Stimulated activated CD4-positive, alpha-beta T cell treated with anti-CD3 and anti-CD28 coated beads, TNF-alpha, amount 100 ng/mL, for 24 hours (primary cell): ENCODE results near the gene R3HDM2.

Source experiments
- DNase-seq, 3 experiments: peaks; one replicate each; pipeline ENCODE4 v3.0.0-alpha.2; 2020; ENCODE audit warnings: low read depth in 3 of 3

R3HDM2 gene

GRCh38 chr12:57430931-57431566, at the start of gene R3HDM2:
R3HDM2 (minus strand) TSS chr12:57431043; CDS start chr12:57310428, 120,615 bp downstream.
- peak; percentile 91 to 96 (median 95) for DNase-seq

GRCh38 chr12:57479376-57480115, 48.7 kb upstream of the R3HDM2 start, which contains the start of gene ARHGAP9:
ARHGAP9 (minus strand) TSS chr12:57479866; CDS start chr12:57479406, 460 bp downstream.
- DNase-seq = peak in 1 of 3 experiments; percentile 23

GRCh38 chr12:57479043-57479375, 48.2 kb upstream of the R3HDM2 start:
- no peak for DNase-seq

GRCh38 chr12:57477710-57478681, 47.2 kb upstream of the R3HDM2 start:
- no peak for DNase-seq

GRCh38 chr12:57476993-57477709, 46.3 kb upstream of the R3HDM2 start:
- DNase-seq = no peak

- DNase-seq = peak; percentile 55 to 80 (median 55)
These were observed 45.5 kb upstream of the R3HDM2 start for GRCh38 chr12:57476162-57476992.

- no peak for DNase-seq
These were observed 44.7 kb upstream of the R3HDM2 start for GRCh38 chr12:57475271-57476161.

- DNase-seq = no peak
These were observed 44.0 kb upstream of the R3HDM2 start for GRCh38 chr12:57474862-57475261.

GRCh38 chr12:57474430-57474829, 43.6 kb upstream of the R3HDM2 start:
- DNase-seq = no peak

- no peak for DNase-seq
These were observed 43.0 kb upstream of the R3HDM2 start for GRCh38 chr12:57473886-57474285.

- no peak for DNase-seq
These were observed 42.5 kb upstream of the R3HDM2 start for GRCh38 chr12:57473392-57473791.

- no peak for DNase-seq
These were observed 41.5 kb upstream of the R3HDM2 start for GRCh38 chr12:57472391-57472790.

- DNase-seq = no peak
These were observed 40.8 kb upstream of the R3HDM2 start for GRCh38 chr12:57471661-57472060.

- no peak for DNase-seq
These were observed 40.3 kb upstream of the R3HDM2 start for GRCh38 chr12:57470970-57471656.

- no peak for DNase-seq
These were observed 39.6 kb upstream of the R3HDM2 start for GRCh38 chr12:57470286-57470969.

- no peak for DNase-seq
These were observed 38.7 kb upstream of the R3HDM2 start for GRCh38 chr12:57469296-57470164.

- DNase-seq = no peak
These were observed 37.1 kb upstream of the R3HDM2 start for GRCh38 chr12:57467915-57468314.
